Measurements from ENCODE around the gene FTSJ3.
"Not testable (repeated sequence)": the region's sequence is repeated elsewhere in the genome, so short reads cannot be mapped to it uniquely, and the experiment has no call there.

FTSJ3 gene

GRCh38 chr17:63856425-63856824 is 29.0 kb upstream of the FTSJ3 start:
- not testable (repeated sequence) for H3K4me1 ChIP-seq (ENCODE audit: control insufficient read depth, insufficient read depth, low read length)

GRCh38 chr17:63855185-63855584 is 27.7 kb upstream of the FTSJ3 start:
- Histone ChIP-seq H3K9me3 (ENCODE audit: control insufficient read depth, insufficient read depth, low read length) (no peaks in the 10 kb centered on the region), H3K4me3 (ENCODE audit: low read depth, low read length) (no peak overlapping the region), H3K36me3 (ENCODE audit: control insufficient read depth, insufficient read depth, low read length) (no peaks in the 10 kb centered on the region), H3K9ac (ENCODE audit: low read depth, low read length) (no peak overlapping the region), H3K4me1 (ENCODE audit: control insufficient read depth, insufficient read depth, low read length) (no peaks in the 10 kb centered on the region), H3K27me3 (ENCODE audit: control insufficient read depth, insufficient read depth, low read length) (no peaks in the 10 kb centered on the region), H3K27ac (ENCODE audit: low read depth, low read length) (no peak overlapping the region)

More at GRCh38 chr17:63856425-63856824, 29.0 kb upstream of the FTSJ3 start:
- not testable (repeated sequence) for H3K9me3 ChIP-seq (ENCODE audit: control insufficient read depth, insufficient read depth, low read length); H3K4me3 ChIP-seq (ENCODE audit: low read depth, low read length); H3K36me3 ChIP-seq (ENCODE audit: control insufficient read depth, insufficient read depth, low read length); H3K27me3 ChIP-seq (ENCODE audit: control insufficient read depth, insufficient read depth, low read length); H3K9ac ChIP-seq (ENCODE audit: low read depth, low read length); H3K27ac ChIP-seq (ENCODE audit: low read depth, low read length)

- Histone ChIP-seq H3K4me3 (ENCODE audit: low read depth, low read length) (no peak overlapping the region), H3K27me3 (ENCODE audit: control insufficient read depth, insufficient read depth, low read length) (peaks cover 3% of the 10 kb centered on the region; the same call in 1 of the 2 replicates), H3K36me3 (ENCODE audit: control insufficient read depth, insufficient read depth, low read length) (no peaks in the 10 kb centered on the region), H3K4me1 (ENCODE audit: control insufficient read depth, insufficient read depth, low read length) (no peaks in the 10 kb centered on the region), H3K27ac (ENCODE audit: low read depth, low read length) (no peak overlapping the region), H3K9me3 (ENCODE audit: control insufficient read depth, insufficient read depth, low read length) (no peaks in the 10 kb centered on the region), H3K9ac (ENCODE audit: low read depth, low read length) (no peak overlapping the region)
Measured at GRCh38 chr17:63854709-63855108, 27.2 kb upstream of the FTSJ3 start.

DNA sequence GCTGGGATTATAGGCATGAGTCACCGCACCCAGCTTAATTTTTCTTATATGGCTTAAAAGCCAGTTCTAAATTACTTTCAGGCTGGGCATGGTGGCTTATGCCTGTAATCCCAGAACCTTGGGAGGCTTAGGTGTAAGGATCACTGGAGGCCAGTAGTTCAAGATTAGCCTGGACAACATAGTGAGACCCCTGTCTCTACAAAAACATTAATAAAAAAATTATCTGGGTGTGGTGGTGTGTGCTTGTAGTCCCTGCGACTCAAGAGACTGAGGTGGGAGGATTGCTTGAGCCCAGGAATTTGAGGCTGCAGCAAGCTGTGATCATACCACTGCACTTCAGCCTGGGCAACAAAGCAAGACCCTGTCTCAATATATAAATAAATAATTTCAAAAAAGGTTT is 25.8 kb upstream of the FTSJ3 start:
- no peak overlapping the region for H3K27ac ChIP-seq (ENCODE audit: low read depth, low read length)

DNA sequence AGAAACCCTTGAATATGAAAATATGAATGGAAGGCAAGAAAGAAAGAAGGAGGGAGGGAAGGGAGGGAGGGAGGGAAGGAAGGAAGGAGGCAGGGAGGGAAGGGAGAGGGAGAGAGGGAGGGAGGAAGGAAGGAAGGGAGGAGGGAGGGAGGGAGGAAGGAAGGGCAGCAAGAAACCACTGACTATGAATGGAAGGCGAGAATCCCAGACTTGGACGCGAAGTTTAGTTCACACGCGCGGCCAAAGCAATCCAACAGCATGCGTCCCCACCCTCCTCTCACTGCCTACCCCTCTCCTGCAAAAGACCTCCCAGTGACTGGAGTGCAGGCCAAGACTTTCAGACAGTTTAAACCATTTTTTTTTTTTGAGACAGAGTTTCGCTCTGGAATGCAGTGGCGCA is 22.9 kb upstream of the FTSJ3 start:
- Histone ChIP-seq H3K27ac (ENCODE audit: low read depth, low read length) (no peak overlapping the region), H3K9me3 (ENCODE audit: control insufficient read depth, insufficient read depth, low read length) (no peaks in the 10 kb centered on the region), H3K27me3 (ENCODE audit: control insufficient read depth, insufficient read depth, low read length) (peaks cover 31% of the 10 kb centered on the region), H3K4me3 (ENCODE audit: low read depth, low read length) (no peak overlapping the region), H3K36me3 (ENCODE audit: control insufficient read depth, insufficient read depth, low read length) (no peaks in the 10 kb centered on the region), H3K4me1 (ENCODE audit: control insufficient read depth, insufficient read depth, low read length) (no peaks in the 10 kb centered on the region), H3K9ac (ENCODE audit: low read depth, low read length) (no peak overlapping the region)

More for the DNA sequence above, 25.8 kb upstream of the FTSJ3 start:
- Histone ChIP-seq H3K27me3 (ENCODE audit: control insufficient read depth, insufficient read depth, low read length) (peaks cover 12% of the 10 kb centered on the region), H3K4me3 (ENCODE audit: low read depth, low read length) (no peak overlapping the region), H3K9me3 (ENCODE audit: control insufficient read depth, insufficient read depth, low read length) (no peaks in the 10 kb centered on the region), H3K36me3 (ENCODE audit: control insufficient read depth, insufficient read depth, low read length) (no peaks in the 10 kb centered on the region), H3K4me1 (ENCODE audit: control insufficient read depth, insufficient read depth, low read length) (no peaks in the 10 kb centered on the region), H3K9ac (ENCODE audit: low read depth, low read length) (no peak overlapping the region)

- peak overlapping the region; percentile 85 for H3K9ac ChIP-seq (ENCODE audit: low read depth, low read length)
- H3K36me3 ChIP-seq (ENCODE audit: control insufficient read depth, insufficient read depth, low read length): no peaks in the 10 kb centered on the region
- no peak overlapping the region for H3K27ac ChIP-seq (ENCODE audit: low read depth, low read length)
- peak overlapping the region; percentile 40 for H3K4me3 ChIP-seq (ENCODE audit: low read depth, low read length)
- no peaks in the 10 kb centered on the region for H3K4me1 ChIP-seq (ENCODE audit: control insufficient read depth, insufficient read depth, low read length)
- H3K27me3 ChIP-seq (ENCODE audit: control insufficient read depth, insufficient read depth, low read length): peaks cover 31% of the 10 kb centered on the region
- H3K9me3 ChIP-seq (ENCODE audit: control insufficient read depth, insufficient read depth, low read length): no peaks in the 10 kb centered on the region
Measured at GRCh38 chr17:63848834-63849689, 21.6 kb upstream of the FTSJ3 start.

DNA sequence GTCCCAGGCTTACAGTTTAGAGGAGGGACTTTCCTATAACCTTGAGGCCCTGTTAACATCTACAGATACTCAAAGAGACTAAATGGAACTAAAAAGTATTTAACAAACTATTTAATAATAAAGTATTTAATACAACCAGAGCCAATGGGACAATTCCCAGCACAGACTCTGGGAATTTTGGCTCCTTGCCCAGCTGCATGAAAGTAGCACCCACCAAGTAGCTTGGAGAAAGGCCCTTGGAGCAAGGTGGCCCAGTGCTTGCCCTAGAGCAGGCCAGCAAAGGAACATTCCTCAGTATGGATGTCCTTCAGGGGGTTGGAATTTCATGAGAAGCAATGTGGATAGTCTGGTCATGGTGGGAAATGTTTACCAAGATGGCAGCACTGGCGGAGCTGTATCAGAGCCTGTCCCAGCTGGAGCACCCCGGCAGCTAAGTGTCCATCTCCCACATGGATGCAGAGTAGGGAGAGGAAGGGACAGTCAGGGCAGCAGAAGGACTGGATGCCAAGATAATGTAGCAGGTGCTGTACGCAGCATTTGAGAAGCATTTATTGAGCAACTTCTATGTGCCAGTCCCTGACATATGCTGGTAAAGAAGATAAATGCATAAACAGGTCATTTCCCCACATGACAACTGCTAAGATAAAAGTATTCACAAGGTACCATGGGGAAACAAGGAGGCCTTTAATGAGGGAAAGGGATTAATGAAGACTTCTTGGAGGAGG is 20.2 kb upstream of the FTSJ3 start:
- Histone ChIP-seq H3K27me3 (ENCODE audit: control insufficient read depth, insufficient read depth, low read length) (peaks cover 31% of the 10 kb centered on the region), H3K27ac (ENCODE audit: low read depth, low read length) (no peak overlapping the region), H3K9me3 (ENCODE audit: control insufficient read depth, insufficient read depth, low read length) (no peaks in the 10 kb centered on the region), H3K36me3 (ENCODE audit: control insufficient read depth, insufficient read depth, low read length) (no peaks in the 10 kb centered on the region), H3K4me1 (ENCODE audit: control insufficient read depth, insufficient read depth, low read length) (no peaks in the 10 kb centered on the region), H3K9ac (ENCODE audit: low read depth, low read length) (no peak overlapping the region), H3K4me3 (ENCODE audit: low read depth, low read length) (no peak overlapping the region)

- no peaks in the 10 kb centered on the region for H3K9me3 ChIP-seq (ENCODE audit: control insufficient read depth, insufficient read depth, low read length)
- H3K4me1 ChIP-seq (ENCODE audit: control insufficient read depth, insufficient read depth, low read length): peaks cover 14% of the 10 kb centered on the region
- H3K27me3 ChIP-seq (ENCODE audit: control insufficient read depth, insufficient read depth, low read length): peaks cover 31% of the 10 kb centered on the region
- H3K36me3 ChIP-seq (ENCODE audit: control insufficient read depth, insufficient read depth, low read length): no peaks in the 10 kb centered on the region
- no peak overlapping the region for H3K27ac ChIP-seq (ENCODE audit: low read depth, low read length)
- no peak overlapping the region for H3K9ac ChIP-seq (ENCODE audit: low read depth, low read length)
- H3K4me3 ChIP-seq (ENCODE audit: low read depth, low read length): no peak overlapping the region
Measured at GRCh38 chr17:63845509-63845908, 18.0 kb upstream of the FTSJ3 start.

- peaks cover 20% of the 10 kb centered on the region for H3K4me1 ChIP-seq (ENCODE audit: control insufficient read depth, insufficient read depth, low read length)
- H3K9ac ChIP-seq (ENCODE audit: low read depth, low read length): no peak overlapping the region
- H3K4me3 ChIP-seq (ENCODE audit: low read depth, low read length): no peak overlapping the region; the same call in 1 of the 2 replicates
- H3K27me3 ChIP-seq (ENCODE audit: control insufficient read depth, insufficient read depth, low read length): peaks cover 23% of the 10 kb centered on the region
- H3K27ac ChIP-seq (ENCODE audit: low read depth, low read length): no peak overlapping the region
- H3K36me3 ChIP-seq (ENCODE audit: control insufficient read depth, insufficient read depth, low read length): no peaks in the 10 kb centered on the region
- no peaks in the 10 kb centered on the region for H3K9me3 ChIP-seq (ENCODE audit: control insufficient read depth, insufficient read depth, low read length)
Measured at GRCh38 chr17:63843910-63844677, 16.6 kb upstream of the FTSJ3 start.

- Histone ChIP-seq H3K27me3 (ENCODE audit: control insufficient read depth, insufficient read depth, low read length) (peaks cover 21% of the 10 kb centered on the region), H3K4me3 (ENCODE audit: low read depth, low read length) (peak overlapping the region; percentile 72), H3K4me1 (ENCODE audit: control insufficient read depth, insufficient read depth, low read length) (peaks cover 26% of the 10 kb centered on the region), H3K27ac (ENCODE audit: low read depth, low read length) (peak overlapping the region; percentile 63)
- H3K9ac ChIP-seq (ENCODE audit: low read depth, low read length); H3K36me3 ChIP-seq (ENCODE audit: control insufficient read depth, insufficient read depth, low read length); H3K9me3 ChIP-seq (ENCODE audit: control insufficient read depth, insufficient read depth, low read length): not testable (repeated sequence)
Measured at GRCh38 chr17:63843387-63843888, 16.0 kb upstream of the FTSJ3 start.

Data from HUES48 (cell line).